HG03103 (cell line): ENCODE measurements around the gene ZNF638.
"Not testable (repeated sequence)": the region's sequence is repeated elsewhere in the genome, so short reads cannot be mapped to it uniquely, and the experiment has no call there.

Experiments used
- ATAC-seq: cut with Tn5 transposase; IDR thresholded peaks from one replicate; pipeline ENCODE4 v1.9.1; 2021; ENCODE audit warnings: low read depth; ENCODE audit not compliant: unreplicated experiment

The ZNF638 gene, protein sequence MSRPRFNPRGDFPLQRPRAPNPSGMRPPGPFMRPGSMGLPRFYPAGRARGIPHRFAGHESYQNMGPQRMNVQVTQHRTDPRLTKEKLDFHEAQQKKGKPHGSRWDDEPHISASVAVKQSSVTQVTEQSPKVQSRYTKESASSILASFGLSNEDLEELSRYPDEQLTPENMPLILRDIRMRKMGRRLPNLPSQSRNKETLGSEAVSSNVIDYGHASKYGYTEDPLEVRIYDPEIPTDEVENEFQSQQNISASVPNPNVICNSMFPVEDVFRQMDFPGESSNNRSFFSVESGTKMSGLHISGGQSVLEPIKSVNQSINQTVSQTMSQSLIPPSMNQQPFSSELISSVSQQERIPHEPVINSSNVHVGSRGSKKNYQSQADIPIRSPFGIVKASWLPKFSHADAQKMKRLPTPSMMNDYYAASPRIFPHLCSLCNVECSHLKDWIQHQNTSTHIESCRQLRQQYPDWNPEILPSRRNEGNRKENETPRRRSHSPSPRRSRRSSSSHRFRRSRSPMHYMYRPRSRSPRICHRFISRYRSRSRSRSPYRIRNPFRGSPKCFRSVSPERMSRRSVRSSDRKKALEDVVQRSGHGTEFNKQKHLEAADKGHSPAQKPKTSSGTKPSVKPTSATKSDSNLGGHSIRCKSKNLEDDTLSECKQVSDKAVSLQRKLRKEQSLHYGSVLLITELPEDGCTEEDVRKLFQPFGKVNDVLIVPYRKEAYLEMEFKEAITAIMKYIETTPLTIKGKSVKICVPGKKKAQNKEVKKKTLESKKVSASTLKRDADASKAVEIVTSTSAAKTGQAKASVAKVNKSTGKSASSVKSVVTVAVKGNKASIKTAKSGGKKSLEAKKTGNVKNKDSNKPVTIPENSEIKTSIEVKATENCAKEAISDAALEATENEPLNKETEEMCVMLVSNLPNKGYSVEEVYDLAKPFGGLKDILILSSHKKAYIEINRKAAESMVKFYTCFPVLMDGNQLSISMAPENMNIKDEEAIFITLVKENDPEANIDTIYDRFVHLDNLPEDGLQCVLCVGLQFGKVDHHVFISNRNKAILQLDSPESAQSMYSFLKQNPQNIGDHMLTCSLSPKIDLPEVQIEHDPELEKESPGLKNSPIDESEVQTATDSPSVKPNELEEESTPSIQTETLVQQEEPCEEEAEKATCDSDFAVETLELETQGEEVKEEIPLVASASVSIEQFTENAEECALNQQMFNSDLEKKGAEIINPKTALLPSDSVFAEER (N-terminal part only)

GRCh38 chr2:71331581-71332434, at the start of gene ZNF638:
ZNF638 (plus strand) TSS chr2:71331782; CDS start chr2:71348955, 17,173 bp downstream.
- peak; percentile 93 for ATAC-seq

GRCh38 chr2:71281950-71282349, 49.6 kb upstream of the ZNF638 start:
- no peak for ATAC-seq

GRCh38 chr2:71282493-71282892, 49.1 kb upstream of the ZNF638 start:
- no peak for ATAC-seq

GRCh38 chr2:71283131-71283530, 48.5 kb upstream of the ZNF638 start:
- no peak for ATAC-seq

- no peak for ATAC-seq
Observed at GRCh38 chr2:71285706-71286105, 45.9 kb upstream of the ZNF638 start.

DNA sequence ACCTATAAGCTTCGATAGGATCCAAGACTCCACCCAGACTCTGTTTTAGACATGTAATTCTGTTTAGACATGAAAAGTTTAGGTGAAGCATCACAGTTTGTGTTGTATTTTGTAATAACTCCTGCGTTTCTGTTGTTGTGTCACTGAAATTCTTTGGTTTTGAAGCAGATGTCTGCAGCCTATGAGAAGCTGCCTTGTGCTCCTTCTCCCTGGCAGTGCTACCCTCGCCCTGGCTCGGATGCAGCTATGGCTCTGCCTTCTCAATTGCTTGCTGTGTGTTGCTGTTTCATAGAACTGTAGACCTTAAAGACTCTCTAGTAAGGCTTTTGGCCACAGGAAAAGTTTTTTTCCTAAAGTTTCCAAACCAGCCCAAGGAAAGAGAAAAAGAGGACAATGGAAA, 40.2 kb upstream of the ZNF638 start:
- ATAC-seq, result no peak

GRCh38 chr2:71292159-71292558, 39.4 kb upstream of the ZNF638 start:
- no peak for ATAC-seq

DNA sequence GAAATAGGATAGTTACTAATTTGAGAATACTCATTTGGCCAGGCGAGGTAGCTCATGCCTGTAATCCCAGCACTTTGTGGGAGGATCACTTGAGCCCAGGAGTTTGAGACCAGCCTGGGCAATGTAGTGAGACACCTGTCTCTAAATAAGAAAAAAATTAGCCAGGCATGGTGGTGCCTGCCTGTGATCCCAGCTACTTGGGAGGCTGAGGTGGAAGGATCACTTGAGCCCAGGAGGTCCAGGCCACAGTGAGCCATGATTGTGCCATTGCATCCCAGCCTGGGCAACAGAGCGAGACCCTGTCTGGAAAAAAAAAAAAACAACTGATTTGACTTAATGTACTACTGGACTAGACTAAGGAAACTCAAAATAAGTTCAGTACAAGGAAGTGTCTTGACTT, 32.7 kb upstream of the ZNF638 start:
- no peak for ATAC-seq

DNA sequence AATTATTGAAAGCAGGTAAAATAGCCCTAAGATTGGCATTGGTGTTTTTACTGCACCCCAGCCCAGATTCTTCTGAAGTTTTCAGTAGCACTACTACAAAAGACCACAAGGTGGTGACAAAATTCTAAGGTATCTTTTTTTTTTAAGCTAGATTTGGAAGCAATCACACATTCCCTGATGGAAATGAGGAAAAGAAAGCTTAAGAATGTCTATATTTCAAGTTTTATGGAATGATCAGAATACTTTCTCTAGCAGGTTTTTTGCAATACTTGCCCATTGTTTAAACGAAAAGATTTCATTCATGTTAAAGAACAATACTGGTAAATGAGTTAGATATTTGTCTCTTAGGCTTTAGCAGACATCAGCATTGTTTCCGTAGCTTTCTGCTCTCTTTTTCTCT, 32.1 kb upstream of the ZNF638 start:
- ATAC-seq, result no peak

DNA sequence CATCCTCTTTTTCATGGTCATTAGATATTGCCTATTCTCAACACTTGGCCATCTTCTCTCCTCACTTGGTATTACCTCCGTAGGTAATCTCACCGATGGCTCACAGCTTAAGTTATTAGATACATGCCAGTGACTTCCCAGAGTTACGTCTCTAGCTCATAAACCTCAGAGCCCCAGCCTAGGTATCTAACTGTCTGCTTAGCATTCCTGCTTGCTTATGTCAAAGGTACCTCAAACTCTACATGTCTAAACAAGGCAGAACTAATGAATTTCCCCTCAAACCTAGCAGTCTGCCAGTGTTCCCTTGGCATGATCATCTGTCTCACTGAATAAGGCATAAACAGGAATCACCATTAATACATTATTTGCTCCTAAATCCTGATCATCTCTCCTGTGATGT, 27.7 kb upstream of the ZNF638 start:
- no peak for ATAC-seq

DNA sequence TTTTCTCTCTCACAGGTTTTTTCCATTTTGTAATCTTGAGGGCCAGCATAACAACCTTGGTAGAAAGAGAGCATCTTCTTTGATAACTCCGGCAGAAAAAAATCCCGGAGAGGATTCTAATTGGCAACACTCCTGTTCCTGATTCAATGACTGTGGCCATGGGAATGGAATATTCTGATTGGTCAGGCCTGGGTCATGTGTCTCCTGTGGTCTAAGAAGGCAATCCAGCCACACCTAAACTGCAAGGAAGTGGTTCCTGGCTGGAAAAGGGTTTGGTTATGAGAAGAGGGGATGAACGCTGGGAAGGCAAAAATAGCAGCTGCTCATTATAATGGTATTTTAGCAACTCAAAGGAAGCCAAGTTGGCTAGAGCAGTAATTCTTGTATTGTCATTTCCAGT, 24.8 kb upstream of the ZNF638 start:
- no peak for ATAC-seq

- ATAC-seq, result no peak
Observed at GRCh38 chr2:71313016-71313766, 18.4 kb upstream of the ZNF638 start.

GRCh38 chr2:71317060-71317459, 14.5 kb upstream of the ZNF638 start:
- ATAC-seq, result no peak

GRCh38 chr2:71317900-71318299, 13.7 kb upstream of the ZNF638 start:
- ATAC-seq, result not testable (repeated sequence)

DNA sequence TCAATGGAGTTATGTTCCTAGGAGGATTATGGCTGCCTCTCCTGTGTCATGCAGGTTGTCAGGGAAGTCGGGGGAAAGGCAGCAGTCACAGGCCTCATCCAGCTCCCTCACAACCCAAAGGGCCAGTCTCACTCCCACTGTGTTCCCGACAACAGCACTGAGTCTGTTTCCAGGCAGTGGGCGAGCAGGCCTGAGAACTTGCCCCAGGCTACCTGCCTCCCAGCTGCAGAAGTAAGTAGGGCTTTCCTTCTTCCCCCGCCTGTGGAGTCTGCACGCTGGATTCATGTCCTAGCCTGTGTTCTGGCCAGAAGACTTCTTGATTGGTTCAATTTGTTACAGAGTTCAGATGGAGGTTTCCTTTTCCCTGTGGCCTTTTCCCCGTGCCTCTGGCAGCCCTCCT, 8.2 kb upstream of the ZNF638 start:
- no peak for ATAC-seq

DNA sequence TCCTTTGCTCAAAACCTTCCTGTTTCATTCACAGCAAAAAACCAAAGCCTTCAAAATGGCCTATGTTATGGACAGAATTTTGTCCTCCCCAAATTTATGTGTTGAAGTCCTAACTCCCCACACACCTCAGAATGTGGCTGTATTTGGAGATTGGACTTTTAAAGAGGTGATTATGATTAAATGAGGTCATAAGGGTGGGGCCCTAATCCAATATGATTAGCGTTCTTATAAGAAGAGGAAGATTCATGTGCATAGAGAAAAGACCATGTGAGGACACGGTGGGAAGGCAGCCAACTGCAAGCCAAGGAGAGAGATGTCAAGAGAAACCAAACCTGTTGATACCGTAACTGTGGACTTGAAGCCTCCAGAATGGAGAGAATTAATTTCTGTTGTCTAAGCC, 4.6 kb upstream of the ZNF638 start:
- no peak for ATAC-seq

DNA sequence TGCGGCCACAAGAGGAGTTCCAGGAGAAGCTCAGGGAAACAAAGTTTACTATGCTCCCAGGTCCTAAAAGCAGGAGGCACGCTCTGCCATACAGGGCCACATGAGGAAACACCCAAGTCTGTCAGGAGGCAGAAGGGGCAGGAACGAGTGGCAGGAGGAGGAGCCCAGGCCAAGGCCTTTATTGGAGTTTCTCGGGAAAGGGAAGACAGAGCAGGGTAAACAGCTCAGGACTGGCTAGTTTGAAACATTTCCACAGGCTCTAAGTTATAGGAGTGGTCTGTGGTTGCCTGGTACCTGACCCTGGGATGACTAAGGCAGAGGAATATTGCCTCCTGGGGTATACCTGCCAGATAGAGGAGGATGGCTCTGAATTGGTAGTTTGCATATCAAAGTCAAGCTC, 3.7 kb upstream of the ZNF638 start:
- ATAC-seq, result no peak

DNA sequence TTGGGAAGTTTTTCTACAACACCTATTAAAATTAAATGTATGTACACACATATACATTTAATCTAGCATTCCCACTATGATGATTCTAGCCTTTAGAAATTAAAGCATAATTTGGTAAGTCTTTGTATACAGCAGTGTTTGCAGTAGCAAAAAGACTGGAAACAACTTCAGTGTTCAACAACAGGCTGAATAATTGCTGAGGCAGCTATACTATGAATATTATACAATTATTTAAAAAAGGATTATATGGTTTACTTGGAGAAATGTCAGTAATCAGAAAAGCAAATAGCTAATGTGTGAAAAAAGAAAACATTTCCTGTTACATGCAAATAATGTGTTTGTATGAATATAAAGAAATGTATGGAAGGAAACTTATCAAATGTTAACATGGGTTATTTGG, 1.4 kb upstream of the ZNF638 start:
- no peak for ATAC-seq

- no peak for ATAC-seq
Observed at GRCh38 chr2:71330585-71331330, 824 bp upstream of the ZNF638 start.
